Kidney (tissue), 14 donors: Measurements from ENCODE around the gene OR6C68. TPM values are rescaled to one million over a fixed set of nuclear protein-coding genes. Genes with fewer than 3 reads are reported as not detected.

ENCODE experiments used
- DNase-seq, 5 donors: peaks; one replicate each; pipeline ENCODE4 v3.0.0-alpha.2; 2013 to 2020
- FAIRE-seq: peaks from 2 replicates; lab custom pipeline; 2012; peaks lifted over from hg19 to GRCh38; lab: Jason Lieb, UNC
- H3K27ac ChIP-seq, 2 donors: one replicate each; pipeline ENCODE4 v1.7.0; 2013; ENCODE audit warnings: low read depth in 2 of 2, low read length in 2 of 2, inconsistent platforms in 1 of 2
- H3K27me3 ChIP-seq: one replicate; pipeline ENCODE4 v1.7.1; 2013; ENCODE audit warnings: low read length, inconsistent platforms; ENCODE audit not compliant: control insufficient read depth, insufficient read depth
- H3K36me3 ChIP-seq, 3 donors: one replicate each; pipeline versions ENCODE4 v1.7.0 to v1.7.1; 2013; ENCODE audit warnings: low read length in 3 of 3, control low read depth in 1 of 3, inconsistent platforms in 1 of 3; ENCODE audit not compliant: insufficient read depth in 3 of 3, control insufficient read depth in 2 of 3
- H3K4me1 ChIP-seq, 3 donors: one replicate each; pipeline versions ENCODE4 v1.7.0 to v1.7.1; 2013; ENCODE audit warnings: low read length in 3 of 3, inconsistent platforms in 1 of 3, low read depth in 1 of 3; ENCODE audit not compliant: control insufficient read depth in 2 of 3, insufficient read depth in 2 of 3
- H3K4me3 ChIP-seq, 3 donors: one replicate each; pipeline versions ENCODE4 v1.7.0 to v1.8.1; 2013; ENCODE audit warnings: low read length in 3 of 3, control low read depth in 1 of 3, inconsistent platforms in 1 of 3
- H3K9ac ChIP-seq, 3 donors: one replicate each; pipeline versions ENCODE4 v1.7.0 to v1.7.1; 2013; ENCODE audit warnings: low read length in 3 of 3, control low read depth in 1 of 3, inconsistent platforms in 1 of 3
- H3K9me3 ChIP-seq, 3 donors: one replicate each; pipeline versions ENCODE4 v1.7.0 to v1.7.1; 2013; ENCODE audit warnings: low read length in 3 of 3, control low read depth in 1 of 3, inconsistent platforms in 1 of 3; ENCODE audit not compliant: control insufficient read depth in 2 of 3, insufficient read depth in 1 of 3
- CTCF ChIP-seq: IDR thresholded peaks from 3 replicates; pipeline ENCODE4 v1.5.1; 2012; ENCODE audit warnings: mild to moderate bottlenecking, moderate library complexity, borderline replicate concordance; ENCODE audit not compliant: insufficient read depth; ENCODE audit errors: extremely low read depth
- intact Hi-C: fragments of 100-400 bp; cut with DNase I; formaldehyde crosslinking; loops from one replicate; pipeline ENCODE4 v1.11.1; 2022
- polyA plus RNA-seq: library from polyadenylated mRNA; stranded (reverse); fragments of 350-450 nt; fragmentation: Illumina TruSeq; extraction: RNeasy Lipid Tissue Mini Kit (QIAGEN cat#74804); gene quantifications from one replicate; pipeline ENCODE4 v1.2.3, GENCODE V29; 2014; ENCODE audit warnings: low read depth, low replicate concordance; ENCODE audit not compliant: insufficient read depth
- total RNA-seq: library from RNA; stranded (reverse); fragmentation: NEBNext Ultra II Directional; extraction: Animal tissue kit (Norgen Biotek cat#: 25700); gene quantifications from one replicate; pipeline ENCODE4 v1.2.1, GENCODE V29; 2021
- donor health status: control.
- donor health status: control.
- donor health status: control.
- donor health status: control.
- donor health status: control.
- donor health status: DM: yes; HTN: yes; CAD: no.
- donor health status: Normal renal cell carcinoma (clear cell type).

Gene OR6C68
- total and polyA plus RNA-seq, 2 donors from 2014 or later: not detected

DNA sequence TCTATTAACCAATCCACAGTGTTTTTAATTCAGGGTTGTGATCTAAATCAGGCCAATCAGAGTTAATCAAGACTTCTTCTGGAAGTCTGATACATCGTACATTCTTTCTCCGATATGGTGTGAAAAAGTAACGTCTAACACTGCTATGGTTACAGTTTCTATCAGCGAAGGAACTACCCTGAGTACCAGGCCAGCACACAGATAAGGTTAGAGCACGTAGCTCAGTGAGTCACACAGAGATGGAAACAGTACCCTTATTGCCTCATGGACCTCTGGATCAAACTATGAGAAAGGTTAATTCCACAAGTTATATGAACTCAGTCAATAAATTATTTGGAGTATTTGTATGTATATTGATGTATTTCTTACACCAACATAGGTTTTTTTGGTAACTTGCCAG lies 3.3 kb downstream of the OR6C68 start:
- no peaks in the 10 kb centered on the region for H3K27me3 ChIP-seq
- H3K27ac ChIP-seq: no peak overlapping the region
- H3K9ac ChIP-seq: no peak overlapping the region
- no peak for FAIRE-seq
- H3K4me3 ChIP-seq: no peak overlapping the region
- no peak for TF ChIP-seq CTCF
- DNase-seq: no peak
- no peaks in the 10 kb centered on the region for H3K9me3 ChIP-seq
- intact Hi-C loops: no loop called here
- H3K4me1 ChIP-seq: no peaks in the 10 kb centered on the region
- H3K36me3 ChIP-seq: no peaks in the 10 kb centered on the region

DNA sequence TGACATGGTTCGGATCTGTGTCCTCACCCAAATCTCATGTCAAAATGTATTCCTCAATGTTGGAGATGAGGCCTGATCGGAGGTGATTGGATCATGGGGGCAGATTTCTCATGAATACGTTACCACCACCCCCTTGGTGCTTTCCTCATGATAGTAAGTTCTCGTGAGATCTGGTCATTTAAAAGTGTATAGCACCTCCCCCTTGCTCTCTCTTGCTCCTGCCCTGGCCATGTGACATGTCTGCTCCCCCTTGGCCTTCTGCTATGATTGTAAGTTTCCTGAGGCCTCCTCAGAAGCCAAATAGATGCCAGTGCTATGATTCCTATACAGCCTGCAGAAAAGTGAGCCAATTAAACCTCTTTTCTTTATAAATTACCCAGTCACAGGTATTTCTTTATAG lies 7.1 kb downstream of the OR6C68 start:
- TF ChIP-seq CTCF: no peak
- H3K4me3 ChIP-seq: no peak overlapping the region
- DNase-seq: no peak
- H3K27me3 ChIP-seq: no peaks in the 10 kb centered on the region
- no peaks in the 10 kb centered on the region for H3K36me3 ChIP-seq
- H3K9me3 ChIP-seq: no peaks in the 10 kb centered on the region
- peak overlapping the region in 1 of 2 donors; percentile 69 for H3K27ac ChIP-seq
- H3K4me1 ChIP-seq: no peaks in the 10 kb centered on the region
- H3K9ac ChIP-seq: no peak overlapping the region
- intact Hi-C loops: no loop called here
- no peak for FAIRE-seq

GRCh38 chr12:55499810-55500252 lies 7.7 kb downstream of the OR6C68 start:
- DNase-seq: peak in 2 of 5 donors; percentile 33 to 35
- Histone ChIP-seq H3K9me3 (no peaks in the 10 kb centered on the region), H3K4me3 (peak overlapping the region in 1 of 3 donors; percentile 11), H3K27ac (peak overlapping the region in 1 of 2 donors; percentile 69), H3K36me3 (no peaks in the 10 kb centered on the region), H3K27me3 (no peaks in the 10 kb centered on the region), H3K4me1 (no peaks in the 10 kb centered on the region), H3K9ac (no peak overlapping the region)
- no peak for TF ChIP-seq CTCF
- FAIRE-seq: no peak
- intact Hi-C loops: no loop called here

DNA sequence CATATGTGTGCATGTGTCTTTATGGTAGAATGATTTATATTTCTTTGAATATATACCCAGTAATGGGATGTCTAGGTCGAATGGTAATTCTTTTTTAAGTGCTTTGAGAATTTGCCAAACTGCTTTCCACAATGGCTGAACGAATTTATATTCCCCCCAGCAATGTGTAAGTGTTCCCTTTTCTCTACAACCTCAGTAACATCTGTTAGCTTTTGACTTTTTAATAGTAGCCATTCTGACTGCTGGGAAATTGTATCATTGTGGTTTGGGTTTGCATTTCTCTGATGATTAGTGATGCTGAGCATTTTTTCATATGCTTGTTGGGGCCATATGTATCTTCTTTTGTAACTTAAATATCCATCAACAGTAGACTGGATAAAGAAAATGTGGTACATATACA lies 9.4 kb downstream of the OR6C68 start:
- no peak for TF ChIP-seq CTCF
- Histone ChIP-seq H3K9ac (no peak overlapping the region), H3K4me1 (no peaks in the 10 kb centered on the region), H3K9me3 (no peaks in the 10 kb centered on the region), H3K4me3 (no peak overlapping the region), H3K27ac (no peak overlapping the region), H3K36me3 (no peaks in the 10 kb centered on the region), H3K27me3 (no peaks in the 10 kb centered on the region)
- intact Hi-C loops: no loop called here
- no peak for DNase-seq
- FAIRE-seq: no peak
